ENCODE results near the gene TTC21A.
"Not testable (repeated sequence)": the region's sequence is repeated elsewhere in the genome, so short reads cannot be mapped to it uniquely, and the experiment has no call there.

Gene TTC21A

DNA sequence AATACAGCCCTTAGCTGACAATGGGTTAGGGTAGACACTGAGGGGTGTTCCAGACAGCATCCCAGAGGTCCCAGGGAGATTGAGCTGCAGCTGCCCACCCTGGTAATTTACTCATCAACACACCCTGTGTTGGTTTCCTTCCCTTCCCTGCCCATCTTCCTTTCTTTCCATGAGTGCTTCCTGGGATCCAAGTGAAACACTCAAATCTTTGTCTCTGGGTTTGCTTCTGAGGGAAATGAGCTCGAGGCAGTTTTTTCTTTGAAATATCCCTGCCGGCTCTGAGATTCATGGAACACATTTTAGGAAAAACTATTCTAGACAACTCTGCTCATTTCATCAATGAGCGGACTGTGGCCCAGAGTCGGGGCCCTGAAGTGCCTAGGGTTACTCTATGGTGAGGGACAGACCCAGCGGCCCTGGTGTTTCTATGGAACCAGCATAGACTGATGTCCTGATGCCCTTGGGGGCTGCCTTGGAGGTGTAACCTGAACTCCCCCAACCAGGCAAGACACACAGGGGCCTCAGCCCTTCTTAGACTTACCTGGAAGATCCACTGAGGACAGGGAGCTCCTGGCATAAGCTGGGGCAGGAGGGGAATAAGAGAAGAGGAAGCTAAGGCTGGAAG, 60.8 kb downstream of the TTC21A start:
- in situ Hi-C loops (cut with HindIII; ENCODE audit: low sequenced_read_pairs), result loop anchor here (5.0 kb wide), 1 partner anchor 101 kb away; no protein-coding TSS in a partner anchor
- DNase-seq (ENCODE audit: low read depth), result no peak
- H3K4me3 ChIP-seq (ENCODE audit: low read depth, low read length), result no peak overlapping the region
- no peak for TF ChIP-seq CTCF (IDR thresholded peaks at IDR 0.05; ENCODE audit: low read depth, low read length, missing control alignments)

GRCh38 chr3:39169712-39170111, 62.2 kb downstream of the TTC21A start:
- H3K4me3 ChIP-seq (ENCODE audit: low read depth, low read length), result no peak overlapping the region
- no peak for DNase-seq (ENCODE audit: low read depth)
- TF ChIP-seq CTCF (IDR thresholded peaks at IDR 0.05; ENCODE audit: low read depth, low read length, missing control alignments), result no peak
- in situ Hi-C loops (cut with HindIII; ENCODE audit: low sequenced_read_pairs), result loop anchor here (5.0 to 10.0 kb wide), 2 partner anchors 55 to 102 kb away; no protein-coding TSS in a partner anchor

DNA sequence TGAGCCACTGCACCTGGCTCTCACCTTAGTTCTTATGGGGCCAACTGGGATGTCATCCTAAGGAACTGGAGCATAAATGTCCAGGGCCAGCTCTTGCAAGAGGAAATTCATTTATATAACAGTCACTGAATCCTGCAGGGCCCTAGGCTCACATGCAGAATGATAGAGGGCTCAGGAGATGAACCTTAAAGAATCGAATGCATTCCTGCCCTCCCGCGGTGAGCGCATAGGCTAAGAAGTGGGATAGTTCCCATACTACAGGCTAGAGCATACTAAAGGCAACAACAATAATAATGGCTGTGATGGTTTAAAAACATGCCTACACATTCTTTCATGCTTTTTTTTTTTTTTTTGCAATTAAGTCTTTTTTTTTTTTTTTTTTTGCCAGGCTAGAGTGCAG, 63.0 kb downstream of the TTC21A start:
- H3K4me3 ChIP-seq (ENCODE audit: low read depth, low read length), result no peak overlapping the region
- DNase-seq (ENCODE audit: low read depth), result no peak
- in situ Hi-C loops (cut with HindIII; ENCODE audit: low sequenced_read_pairs), result loop anchor here (10.0 kb wide), 1 partner anchor 56 kb away; no protein-coding TSS in a partner anchor
- no peak for TF ChIP-seq CTCF (IDR thresholded peaks at IDR 0.05; ENCODE audit: low read depth, low read length, missing control alignments)

DNA sequence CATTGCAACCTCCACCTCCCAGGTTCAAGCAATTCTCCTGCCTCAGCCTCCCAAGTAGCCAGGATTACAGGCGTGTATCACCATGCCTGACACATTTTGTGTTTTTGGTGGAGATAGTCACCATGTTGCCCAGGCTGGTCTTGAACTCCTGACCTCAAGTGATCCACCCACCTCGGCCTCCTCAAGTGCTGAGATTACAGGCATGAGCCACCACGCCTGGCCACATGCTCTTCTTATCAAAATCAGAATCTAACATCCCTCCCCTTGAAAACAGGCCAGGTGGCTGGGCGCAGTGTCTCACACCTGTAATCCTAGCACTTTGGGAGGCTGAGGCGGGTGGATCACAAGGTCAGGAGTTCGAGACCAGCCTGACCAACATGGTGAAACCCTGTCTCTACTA, 63.4 kb downstream of the TTC21A start:
- not testable (repeated sequence) for H3K4me3 ChIP-seq (ENCODE audit: low read depth, low read length); DNase-seq (ENCODE audit: low read depth)
- in situ Hi-C loops (cut with HindIII; ENCODE audit: low sequenced_read_pairs), result loop anchor here (10.0 kb wide), 1 partner anchor 56 kb away; no protein-coding TSS in a partner anchor

- no peak for TF ChIP-seq CTCF (IDR thresholded peaks at IDR 0.05; ENCODE audit: low read depth, low read length, missing control alignments)
- no peak overlapping the region for H3K4me3 ChIP-seq (ENCODE audit: low read depth, low read length)
- DNase-seq (ENCODE audit: low read depth), result no peak
- in situ Hi-C loops (cut with HindIII; ENCODE audit: low sequenced_read_pairs), result loop anchor here (10.0 kb wide), 1 partner anchor 57 kb away; no protein-coding TSS in a partner anchor
Observed at GRCh38 chr3:39171860-39172259, 64.4 kb downstream of the TTC21A start.

DNA sequence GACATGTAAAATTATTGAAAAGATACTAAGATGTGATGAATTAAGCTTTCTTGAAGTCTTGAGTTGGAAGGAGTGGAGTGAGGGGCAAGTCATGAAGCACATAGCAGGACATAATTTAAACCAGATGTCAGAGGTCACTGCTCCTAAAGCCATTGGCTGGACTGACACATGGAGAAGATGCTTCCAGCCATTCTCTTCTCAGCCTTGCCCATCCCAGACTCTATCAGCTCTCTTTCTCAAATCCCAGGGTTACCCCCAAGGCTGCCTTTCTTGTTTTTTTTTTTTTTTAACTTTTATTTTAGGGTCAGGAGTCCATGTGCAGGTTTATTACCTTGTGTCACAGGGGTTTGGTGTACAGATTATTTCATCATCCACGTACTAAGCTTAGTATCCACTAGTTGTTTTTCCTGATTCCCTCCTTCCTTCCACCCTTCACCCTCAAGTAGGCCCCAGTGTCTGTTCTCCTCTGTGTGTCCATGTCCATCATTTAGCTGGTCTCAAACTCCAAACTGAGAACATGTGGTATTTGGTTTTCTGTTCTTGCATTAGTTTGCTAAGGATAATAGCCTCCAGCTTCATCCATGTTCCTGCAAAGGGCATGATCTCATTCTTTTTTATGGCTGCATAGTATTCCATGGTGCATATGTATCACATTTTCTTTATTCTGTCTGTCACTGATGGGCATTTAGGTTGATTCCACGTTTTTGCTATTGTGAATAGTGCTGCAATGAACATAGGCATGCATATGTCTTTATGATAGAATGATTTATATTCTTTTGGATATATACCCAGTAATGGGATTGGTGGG, 66.0 kb downstream of the TTC21A start:
- no peak for DNase-seq (ENCODE audit: low read depth)
- TF ChIP-seq CTCF (IDR thresholded peaks at IDR 0.05; ENCODE audit: low read depth, low read length, missing control alignments), result no peak
- in situ Hi-C loops (cut with HindIII; ENCODE audit: low sequenced_read_pairs), result loop anchor here (10.0 kb wide), 1 partner anchor 59 kb away; no protein-coding TSS in a partner anchor
- H3K4me3 ChIP-seq (ENCODE audit: low read depth, low read length), result no peak overlapping the region

Data from astrocyte of the cerebellum (primary cell).